Measurements from ENCODE around the gene PSMD8. TPM values are rescaled to one million over a fixed set of nuclear protein-coding genes. Genes with fewer than 3 reads are reported as not detected.
A peak's percentile ranks its signal among the peaks of the same experiment; 100 is the strongest.

The PSMD8 gene
- total RNA-seq, 1 donor from 2014 or later = 215 TPM

- Histone ChIP-seq H4K20me1 (ENCODE audit: insufficient read depth, low read length) (no peaks in the 10 kb centered on the region), H3K4me3 (ENCODE audit: insufficient read depth, low read depth, low read length) (peak overlapping the region; percentile 65), H3K9me3 (ENCODE audit: insufficient read depth, low read depth, low read length) (no peaks in the 10 kb centered on the region), H3K27me3 (ENCODE audit: insufficient read depth, low read length) (peaks cover 29% of the 10 kb centered on the region), H3K27ac (ENCODE audit: low read depth, low read length) (no peak overlapping the region), H3K4me1 (ENCODE audit: insufficient read depth, low read length) (peaks cover 9% of the 10 kb centered on the region), H3K9ac (ENCODE audit: low read length) (no peak overlapping the region), H3K4me2 (ENCODE audit: low read length) (peak overlapping the region; percentile 85), H3K36me3 (ENCODE audit: insufficient read depth, low read length) (no peaks in the 10 kb centered on the region), H3K79me2 (ENCODE audit: insufficient read depth, low read length) (no peaks in the 10 kb centered on the region), H2AFZ (ENCODE audit: low read depth, low read length) (peak overlapping the region; percentile 94)
- no peaks in the 10 kb centered on the region for H3K9me3 Mint-ChIP-seq (ENCODE audit: unreplicated experiment)
- peak overlapping the region; percentile 85 for H3K4me3 Mint-ChIP-seq (ENCODE audit: unreplicated experiment)
- H3K27me3 Mint-ChIP-seq (ENCODE audit: low read depth, unreplicated experiment) = peaks cover 43% of the 10 kb centered on the region
- TF ChIP-seq CTCF (IDR thresholded peaks at IDR 0.05; ENCODE audit: insufficient read depth, low read depth, low read length) (no peak), EZH2 (IDR thresholded peaks at IDR 0.05; ENCODE audit: insufficient read depth, low read length) (no peak)
- no peaks in the 10 kb centered on the region for H3K36me3 Mint-ChIP-seq (ENCODE audit: low read depth, unreplicated experiment)
- H3K27ac Mint-ChIP-seq (ENCODE audit: unreplicated experiment) = no peak overlapping the region
- FAIRE-seq (no peak), DNase-seq (ENCODE audit: low read depth) (no peak)
- H3K4me1 Mint-ChIP-seq (ENCODE audit: low read depth, unreplicated experiment) = no peaks in the 10 kb centered on the region
These were observed 13.3 kb upstream of the PSMD8 start for GRCh38 chr19:38360839-38361631.

DNA sequence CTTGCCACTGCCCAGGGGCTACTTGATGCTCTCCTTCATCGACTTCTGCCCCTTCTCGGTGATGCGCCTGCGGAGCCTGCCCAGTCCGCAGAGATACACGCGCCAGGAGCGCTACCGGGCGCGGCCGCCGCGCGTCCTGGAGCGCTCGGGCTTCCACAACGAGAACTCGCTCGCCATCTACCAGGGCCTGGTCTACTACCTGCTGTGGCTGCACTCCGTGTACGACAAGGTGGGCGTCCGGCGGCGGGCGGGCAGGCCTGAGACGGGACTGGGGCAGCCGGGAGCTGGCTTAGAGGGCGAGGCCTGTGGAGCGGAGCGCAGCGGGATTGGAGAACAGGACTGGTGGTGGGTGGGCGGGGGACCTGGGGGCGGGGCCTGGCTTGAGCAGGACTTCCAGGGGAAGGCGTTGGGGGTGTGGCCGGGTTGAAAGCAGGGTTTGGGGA lies 12.7 kb upstream of the PSMD8 start:
- H3K27me3 Mint-ChIP-seq (ENCODE audit: low read depth, unreplicated experiment) = peaks cover 40% of the 10 kb centered on the region
- Histone ChIP-seq H3K36me3 (ENCODE audit: insufficient read depth, low read length) (no peaks in the 10 kb centered on the region), H3K9ac (ENCODE audit: low read length) (no peak overlapping the region), H2AFZ (ENCODE audit: low read depth, low read length) (peak overlapping the region; percentile 94), H3K27ac (ENCODE audit: low read depth, low read length) (no peak overlapping the region), H3K4me1 (ENCODE audit: insufficient read depth, low read length) (peaks cover 9% of the 10 kb centered on the region), H3K9me3 (ENCODE audit: insufficient read depth, low read depth, low read length) (no peaks in the 10 kb centered on the region), H4K20me1 (ENCODE audit: insufficient read depth, low read length) (no peaks in the 10 kb centered on the region), H3K4me2 (ENCODE audit: low read length) (peak overlapping the region; percentile 85), H3K79me2 (ENCODE audit: insufficient read depth, low read length) (no peaks in the 10 kb centered on the region), H3K27me3 (ENCODE audit: insufficient read depth, low read length) (peaks cover 25% of the 10 kb centered on the region), H3K4me3 (ENCODE audit: insufficient read depth, low read depth, low read length) (peak overlapping the region; percentile 65)
- H3K4me1 Mint-ChIP-seq (ENCODE audit: low read depth, unreplicated experiment) = no peaks in the 10 kb centered on the region
- no peak for FAIRE-seq
- no peak overlapping the region for H3K27ac Mint-ChIP-seq (ENCODE audit: unreplicated experiment)
- H3K36me3 Mint-ChIP-seq (ENCODE audit: low read depth, unreplicated experiment) = no peaks in the 10 kb centered on the region
- peak; percentile 59 for DNase-seq (ENCODE audit: low read depth)
- no peak for TF ChIP-seq EZH2 (IDR thresholded peaks at IDR 0.05; ENCODE audit: insufficient read depth, low read length)
- TF ChIP-seq CTCF (IDR thresholded peaks at IDR 0.05; ENCODE audit: insufficient read depth, low read depth, low read length) = no peak
- no peaks in the 10 kb centered on the region for H3K9me3 Mint-ChIP-seq (ENCODE audit: unreplicated experiment)
- H3K4me3 Mint-ChIP-seq (ENCODE audit: unreplicated experiment) = peak overlapping the region; percentile 85

All from astrocyte (in vitro differentiated cells and primary cell).